Neuronal stem cell (in vitro differentiated cells): ENCODE data around the gene MCC.

Experiments used
- DNase-seq: peaks from one replicate; pipeline ENCODE4 v3.0.0-alpha.2; 2013; ENCODE audit warnings: low spot score
- H2AFZ ChIP-seq: one replicate; pipeline ENCODE4 v1.6.1; 2013; ENCODE audit warnings: mild to moderate bottlenecking, low read length, inconsistent platforms
- H2AK5ac ChIP-seq: 2 replicates; pipeline ENCODE4 v1.6.1; 2013; ENCODE audit warnings: low read depth, mild to moderate bottlenecking, inconsistent platforms, low read length, moderate library complexity, mixed read lengths
- H2BK120ac ChIP-seq: 2 replicates; pipeline ENCODE4 v1.6.1; 2013; ENCODE audit warnings: low read depth, mild to moderate bottlenecking, inconsistent platforms, low read length, moderate library complexity, mixed read lengths
- H2BK12ac ChIP-seq: one replicate; pipeline ENCODE4 v1.6.1; 2013; ENCODE audit warnings: low read length, inconsistent platforms
- H2BK15ac ChIP-seq: 2 replicates; pipeline ENCODE4 v1.6.1; 2013; ENCODE audit warnings: mild to moderate bottlenecking, low read length, inconsistent platforms, mixed read lengths
- H2BK5ac ChIP-seq: one replicate; pipeline ENCODE4 v1.6.1; 2013; ENCODE audit warnings: inconsistent platforms, mild to moderate bottlenecking, low read length, moderate library complexity
- H3K14ac ChIP-seq: one replicate; pipeline ENCODE4 v1.6.1; 2013; ENCODE audit warnings: low read length, inconsistent platforms
- H3K18ac ChIP-seq: 2 replicates; pipeline ENCODE4 v1.6.1; 2013; ENCODE audit warnings: low read length, inconsistent platforms
- H3K23ac ChIP-seq: 2 replicates; pipeline ENCODE4 v1.6.1; 2013; ENCODE audit warnings: low read depth, mild to moderate bottlenecking, mixed read lengths, low read length, inconsistent platforms; ENCODE audit not compliant: poor library complexity
- H3K27ac ChIP-seq: replicated peaks from 3 replicates; pipeline ENCODE4 v1.5.1; 2013; ENCODE audit warnings: low read length, inconsistent platforms
- H3K27me3 ChIP-seq, 3 experiments: 2 replicates each; pipeline ENCODE4 v1.6.1; 2013; ENCODE audit warnings: low read length in 3 of 3, mild to moderate bottlenecking in 2 of 3, inconsistent platforms in 1 of 3, low read depth in 1 of 3, mixed read lengths in 1 of 3, moderate library complexity in 1 of 3; ENCODE audit not compliant: control insufficient read depth in 3 of 3, insufficient read depth in 3 of 3
- H3K36me3 ChIP-seq, 2 donors: replicated peaks in 1 of 2; 2 replicates each; pipeline ENCODE4 v1.6.1; 2013; ENCODE audit warnings: low read length in 2 of 2; ENCODE audit not compliant: control insufficient read depth in 2 of 2, insufficient read depth in 2 of 2
- H3K4ac ChIP-seq: 2 replicates; pipeline ENCODE4 v1.6.1; 2013; ENCODE audit warnings: inconsistent platforms, mild to moderate bottlenecking, low read length, moderate library complexity
- H3K4me1 ChIP-seq, 2 donors: 1 replicate in 1 of 2; 2 replicates in 1 of 2; pipeline ENCODE4 v1.6.1; 2013; ENCODE audit warnings: low read length in 2 of 2, low read depth in 1 of 2; ENCODE audit not compliant: control insufficient read depth in 2 of 2, insufficient read depth in 1 of 2
- H3K4me2 ChIP-seq: one replicate; pipeline ENCODE4 v1.6.1; 2013; ENCODE audit warnings: mild to moderate bottlenecking, low read length, inconsistent platforms; ENCODE audit not compliant: insufficient read depth, poor library complexity, severe bottlenecking
- H3K4me3 ChIP-seq, 2 donors: 2 replicates each; pipeline ENCODE4 v1.5.1; 2013; ENCODE audit warnings: low read length in 2 of 2, mild to moderate bottlenecking in 2 of 2, inconsistent platforms in 1 of 2, moderate library complexity in 1 of 2
- H3K79me1 ChIP-seq: one replicate; pipeline ENCODE4 v1.6.1; 2013; ENCODE audit warnings: low read depth, mild to moderate bottlenecking, inconsistent platforms, low read length, moderate library complexity
- H3K9ac ChIP-seq: one replicate; pipeline ENCODE4 v1.6.1; 2013; ENCODE audit warnings: mild to moderate bottlenecking, low read depth, low read length, inconsistent platforms; ENCODE audit not compliant: poor library complexity
- H3K9me3 ChIP-seq, 2 donors: replicated peaks in 1 of 2; 2 replicates each; pipeline versions ENCODE3 to v1.6.1; 2013; ENCODE audit warnings: low read length in 2 of 2, mild to moderate bottlenecking in 2 of 2, inconsistent platforms in 1 of 2, low read depth in 1 of 2, mixed read lengths in 1 of 2, moderate library complexity in 1 of 2; ENCODE audit not compliant: control insufficient read depth in 2 of 2, insufficient read depth in 1 of 2
- H4K8ac ChIP-seq: one replicate; pipeline ENCODE4 v1.6.1; 2013; ENCODE audit warnings: low read depth, mild to moderate bottlenecking, inconsistent platforms, low read length, moderate library complexity
- H4K91ac ChIP-seq: one replicate; pipeline ENCODE4 v1.6.1; 2013; ENCODE audit warnings: low read length, low read depth, mild to moderate bottlenecking, inconsistent platforms; ENCODE audit not compliant: poor library complexity
- whole genome bisulfite sequencing, 2 donors: extraction: QIAGEN DNeasy Blood & Tissue Kit; methylation state at CpG; one replicate each; pipeline ENCODE4 v1.1.7; 2013; ENCODE audit warnings: missing lambda C conversion rate in 2 of 2, mixed read lengths in 1 of 2; ENCODE audit not compliant: insufficient read length in 2 of 2, insufficient replicate concordance in 1 of 2; ENCODE audit errors: extremely low coverage in 2 of 2; 5-methylcytosine and 5-hydroxymethylcytosine counted together

Gene MCC

GRCh38 chr5:113108485-113108884 lies 379.8 kb downstream of the MCC start:
- Histone ChIP-seq H2AFZ (no peak overlapping the region), H3K36me3 (no peaks in the 10 kb centered on the region), H3K23ac (no peak overlapping the region), H3K14ac (no peak overlapping the region), H3K18ac (no peak overlapping the region), H3K4ac (no peak overlapping the region), H3K27ac (no peak overlapping the region), H3K9ac (no peak overlapping the region), H3K4me1 (no peaks in the 10 kb centered on the region), H4K91ac (no peak overlapping the region), H2BK15ac (no peak overlapping the region), H3K9me3 (peaks cover 0 to 2% of the 10 kb centered on the region in 2 donors), H3K27me3 (no peaks in the 10 kb centered on the region), H2AK5ac (no peak overlapping the region), H3K79me1 (no peaks in the 10 kb centered on the region), H3K4me2 (no peak overlapping the region), H2BK12ac (no peak overlapping the region), H2BK5ac (no peak overlapping the region), H3K4me3 (no peak overlapping the region), H2BK120ac (no peak overlapping the region), H4K8ac (no peak overlapping the region)
- DNase-seq, result no peak
- WGBS, 2 donors, result no CpG with 5 or more reads among the region's 5 CpGs

- Histone ChIP-seq H3K79me1 (no peaks in the 10 kb centered on the region), H3K4ac (no peak overlapping the region), H2BK15ac (no peak overlapping the region), H3K14ac (no peak overlapping the region), H3K23ac (no peak overlapping the region), H3K4me3 (no peak overlapping the region), H3K36me3 (no peaks in the 10 kb centered on the region), H2BK5ac (no peak overlapping the region), H2BK12ac (no peak overlapping the region), H2AFZ (no peak overlapping the region), H4K8ac (no peak overlapping the region), H3K9ac (no peak overlapping the region), H3K27ac (no peak overlapping the region), H2AK5ac (no peak overlapping the region), H3K4me1 (no peaks in the 10 kb centered on the region), H2BK120ac (no peak overlapping the region), H3K27me3 (no peaks in the 10 kb centered on the region), H4K91ac (no peak overlapping the region), H3K18ac (no peak overlapping the region), H3K9me3 (no peaks in the 10 kb centered on the region), H3K4me2 (no peak overlapping the region)
- DNase-seq, result no peak
- WGBS, 2 donors, result no CpG with 5 or more reads among the region's 2 CpGs
Observed at GRCh38 chr5:113106821-113107220, 381.4 kb downstream of the MCC start.

GRCh38 chr5:113105693-113106280 lies 382.5 kb downstream of the MCC start:
- Histone ChIP-seq H2AK5ac (no peak overlapping the region), H3K36me3 (no peaks in the 10 kb centered on the region), H3K27me3 (no peaks in the 10 kb centered on the region), H2BK15ac (no peak overlapping the region), H3K4me2 (no peak overlapping the region), H3K9me3 (no peaks in the 10 kb centered on the region), H3K79me1 (no peaks in the 10 kb centered on the region), H3K9ac (no peak overlapping the region), H3K14ac (no peak overlapping the region), H3K18ac (no peak overlapping the region), H3K23ac (no peak overlapping the region), H3K4ac (no peak overlapping the region), H2AFZ (no peak overlapping the region), H2BK120ac (no peak overlapping the region), H2BK5ac (no peak overlapping the region), H3K4me3 (no peak overlapping the region), H2BK12ac (no peak overlapping the region), H4K91ac (no peak overlapping the region), H3K27ac (no peak overlapping the region), H4K8ac (no peak overlapping the region), H3K4me1 (peaks cover 0 to 1% of the 10 kb centered on the region in 2 donors)
- no peak for DNase-seq
- no CpG with 5 or more reads among the region's 5 CpGs for WGBS, 2 donors

GRCh38 chr5:113103330-113103729 lies 384.9 kb downstream of the MCC start:
- H2BK15ac ChIP-seq, result no peak overlapping the region
- no peak overlapping the region for H4K91ac ChIP-seq
- no peak overlapping the region for H4K8ac ChIP-seq
- no peak overlapping the region for H2BK12ac ChIP-seq
- no peak overlapping the region for H3K27ac ChIP-seq
- H3K14ac ChIP-seq, result no peak overlapping the region
- no peak overlapping the region for H3K23ac ChIP-seq
- no peaks in the 10 kb centered on the region for H3K79me1 ChIP-seq
- H3K9ac ChIP-seq, result no peak overlapping the region
- DNase-seq, result no peak
- H3K4me2 ChIP-seq, result no peak overlapping the region
- H2AK5ac ChIP-seq, result no peak overlapping the region
- no peak overlapping the region for H3K4me3 ChIP-seq
- no peak overlapping the region for H2BK5ac ChIP-seq
- no peak overlapping the region for H3K4ac ChIP-seq
- no peaks in the 10 kb centered on the region for H3K36me3 ChIP-seq
- H3K4me1 ChIP-seq, result peaks cover 0 to 1% of the 10 kb centered on the region in 2 donors
- H3K9me3 ChIP-seq, result no peaks in the 10 kb centered on the region
- WGBS, 2 donors, result no CpG with 5 or more reads among the region's 3 CpGs
- H2AFZ ChIP-seq, result no peak overlapping the region
- no peaks in the 10 kb centered on the region for H3K27me3 ChIP-seq
- H2BK120ac ChIP-seq, result no peak overlapping the region
- no peak overlapping the region for H3K18ac ChIP-seq
